GM19468 (cell line): ENCODE data around the gene CPEB2.

ENCODE experiments used
- ATAC-seq: cut with Tn5 transposase; IDR thresholded peaks from one replicate; pipeline ENCODE4 v1.9.1; 2021; ENCODE audit warnings: mild to moderate bottlenecking, moderate library complexity, moderate number of reproducible peaks; ENCODE audit not compliant: unreplicated experiment; ENCODE audit errors: extremely low read depth

Gene CPEB2

GRCh38 chr4:15007201-15007600, 4.9 kb downstream of the CPEB2 start:
- ATAC-seq, result no peak

DNA sequence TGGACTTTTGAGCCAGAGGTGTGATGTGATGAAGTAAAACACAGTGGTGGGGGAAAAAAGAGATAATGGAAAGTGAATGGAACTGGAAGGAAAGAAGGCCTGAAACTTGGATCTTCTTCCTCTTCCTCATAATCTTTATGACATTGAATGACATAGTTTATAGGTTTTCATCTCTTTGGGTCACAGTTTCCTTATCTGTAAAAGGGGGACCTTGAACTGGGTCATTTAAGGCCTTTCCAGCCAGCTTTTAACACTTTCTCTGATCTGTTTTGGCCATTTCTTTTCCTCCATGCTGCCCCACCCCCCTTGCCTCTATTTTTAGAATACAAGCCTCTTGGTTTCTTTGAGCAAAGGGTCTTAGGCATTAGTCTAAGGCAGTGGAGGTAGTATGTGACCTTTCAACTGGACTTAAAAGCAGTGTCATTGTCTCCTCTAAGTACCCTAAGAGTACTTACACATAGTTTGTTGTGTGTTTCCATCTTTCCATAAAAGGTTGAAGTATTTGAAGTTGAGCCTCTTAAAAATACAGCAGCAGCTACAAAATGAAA, 7.8 kb downstream of the CPEB2 start:
- no peak for ATAC-seq

DNA sequence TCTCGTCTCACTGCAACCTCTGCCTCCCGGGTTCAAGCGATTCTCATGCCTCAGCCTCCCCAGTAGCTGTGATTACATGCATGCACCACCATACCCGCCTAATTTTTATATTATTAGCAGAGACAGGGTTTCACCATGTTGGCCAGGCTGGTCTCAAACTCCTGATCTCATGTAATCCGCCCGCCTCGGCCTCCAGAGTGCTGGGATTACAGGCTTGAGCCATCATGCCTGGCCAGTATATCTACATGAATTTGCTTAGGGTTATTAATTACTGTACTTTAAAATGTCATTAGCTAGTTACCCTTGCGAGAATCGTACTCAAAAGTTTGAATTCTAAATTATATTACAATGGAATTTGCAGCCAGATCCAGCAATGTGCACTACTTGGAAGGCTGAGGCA, 8.9 kb downstream of the CPEB2 start:
- ATAC-seq, result no peak

DNA sequence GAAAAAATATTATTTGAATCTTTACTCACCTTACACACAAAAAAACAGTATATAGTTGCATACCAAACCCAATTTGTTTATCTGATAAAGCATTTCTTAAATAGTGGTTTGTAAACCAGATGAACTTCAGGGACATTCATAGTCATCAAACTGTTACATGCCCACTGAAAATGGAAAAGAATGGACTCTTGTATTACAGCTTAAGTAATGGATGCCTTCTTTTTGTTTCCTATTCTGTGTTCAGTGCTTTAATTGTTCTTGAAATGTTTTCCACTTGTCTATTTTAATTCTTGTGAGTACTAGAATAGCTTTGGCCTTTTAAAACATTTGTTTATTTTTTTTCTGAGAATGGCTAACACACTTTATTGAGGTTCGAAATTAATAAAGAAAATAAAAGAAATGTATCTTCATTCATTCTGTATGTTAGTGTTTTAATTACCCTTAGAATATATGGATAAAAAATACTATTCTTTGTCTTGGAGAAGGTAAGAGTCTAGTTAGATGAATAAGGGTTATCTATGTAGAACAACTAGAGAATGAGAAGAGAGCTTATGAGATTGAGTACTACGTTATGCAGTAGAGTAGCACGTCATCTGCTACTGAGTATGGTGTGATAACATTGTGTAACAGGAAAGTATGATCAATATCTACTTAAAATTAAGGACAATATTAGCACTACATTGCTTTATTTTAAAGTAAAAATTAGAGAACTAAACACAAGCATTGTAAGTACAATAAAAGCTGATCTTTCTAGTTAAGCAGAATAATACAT, 9.9 kb downstream of the CPEB2 start:
- ATAC-seq, result no peak

DNA sequence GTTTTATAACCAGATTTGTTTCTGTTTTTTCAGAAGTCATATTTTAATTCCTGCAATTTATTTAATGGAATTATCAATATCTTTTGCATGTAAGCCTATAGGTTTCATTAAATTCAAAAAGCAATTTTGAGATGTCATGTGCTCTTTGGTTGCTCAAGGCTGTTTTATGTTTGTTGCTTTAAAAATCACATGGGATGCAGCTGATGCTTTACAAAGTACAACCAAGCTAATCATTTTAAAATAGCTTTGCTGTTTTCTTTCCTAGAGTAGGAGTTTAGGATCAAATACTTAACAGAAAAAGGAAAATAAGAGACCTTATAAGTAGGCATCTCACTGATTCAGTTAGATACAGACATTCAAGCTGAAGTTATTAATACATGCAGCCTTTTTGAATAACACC, 11.3 kb downstream of the CPEB2 start:
- no peak for ATAC-seq

DNA sequence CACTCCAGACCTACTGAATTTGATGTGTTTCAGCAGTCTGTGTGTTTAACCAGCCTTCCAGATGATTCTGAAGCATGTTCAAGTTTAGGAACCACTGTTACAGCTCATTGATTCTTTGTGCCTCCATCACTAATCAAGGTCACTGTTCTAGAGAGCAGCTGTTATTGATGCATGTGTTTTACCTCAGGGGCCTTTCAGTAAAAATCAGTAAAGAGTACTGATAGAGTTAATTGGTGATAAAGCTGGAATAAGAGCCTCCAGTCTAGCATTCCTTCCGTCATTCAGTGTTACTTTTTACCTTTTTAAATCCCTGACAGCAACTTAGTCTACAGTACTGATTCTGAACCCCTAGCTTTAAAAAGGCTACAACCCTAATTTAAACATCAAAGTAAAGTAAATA, 12.9 kb downstream of the CPEB2 start:
- ATAC-seq, result no peak

GRCh38 chr4:15018361-15018760, 16.1 kb downstream of the CPEB2 start:
- no peak for ATAC-seq

DNA sequence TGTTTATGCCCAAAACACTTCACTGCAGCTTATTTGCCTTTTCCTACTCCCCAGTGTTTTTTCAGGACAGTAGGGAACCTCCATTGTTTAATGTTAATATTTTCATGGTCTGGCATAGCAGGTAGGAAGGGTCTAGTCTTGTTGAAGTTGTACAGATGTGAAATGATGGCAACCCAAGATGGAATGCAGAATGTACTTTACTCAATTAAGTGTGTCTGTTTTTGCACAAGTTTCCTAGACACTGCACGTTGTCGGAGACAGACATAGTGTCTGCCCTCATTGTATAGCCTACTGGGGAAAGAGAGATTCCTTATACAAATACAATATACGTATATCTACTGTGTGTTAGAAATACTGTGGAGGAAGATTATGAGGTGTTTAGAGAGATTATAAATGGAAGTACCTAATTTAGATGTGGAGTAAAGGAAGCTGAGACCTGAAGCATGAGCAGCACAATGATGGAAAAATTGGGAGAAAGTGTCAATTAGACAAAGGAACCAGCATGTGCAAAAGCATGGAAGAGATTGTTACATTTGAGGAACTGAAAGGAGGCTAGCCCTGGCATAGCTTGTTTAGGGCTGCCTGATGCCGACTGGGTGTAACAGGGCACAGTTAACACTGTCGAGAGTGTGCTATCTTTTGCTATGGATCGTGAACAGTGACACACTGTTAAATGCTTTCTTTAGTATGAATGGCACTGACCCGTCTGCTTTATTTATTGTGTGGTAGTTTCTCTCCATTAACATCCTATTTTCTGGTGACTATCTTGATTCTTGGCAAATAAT, 18.4 kb downstream of the CPEB2 start:
- no peak for ATAC-seq

- no peak for ATAC-seq
Observed at GRCh38 chr4:15021311-15021710, 19.0 kb downstream of the CPEB2 start.

DNA sequence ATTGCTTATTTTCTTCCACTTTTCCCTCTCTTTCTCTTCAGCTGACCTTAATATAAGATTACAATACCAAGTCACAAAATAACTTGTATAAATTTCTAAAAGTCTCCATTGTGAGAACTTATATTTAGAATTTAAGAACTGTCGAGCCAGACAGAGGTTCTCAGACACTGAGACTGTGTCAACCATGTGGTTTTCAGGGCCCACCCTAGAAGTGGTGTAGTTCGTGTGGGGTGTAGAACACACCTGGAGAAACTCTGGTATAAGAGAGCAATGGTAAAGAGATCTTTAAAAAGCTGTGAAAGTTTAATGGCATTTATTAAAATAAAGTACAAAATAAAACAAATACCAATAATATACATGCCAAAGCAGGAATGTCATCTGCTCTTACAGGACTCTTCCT, 19.7 kb downstream of the CPEB2 start:
- ATAC-seq, result no peak

DNA sequence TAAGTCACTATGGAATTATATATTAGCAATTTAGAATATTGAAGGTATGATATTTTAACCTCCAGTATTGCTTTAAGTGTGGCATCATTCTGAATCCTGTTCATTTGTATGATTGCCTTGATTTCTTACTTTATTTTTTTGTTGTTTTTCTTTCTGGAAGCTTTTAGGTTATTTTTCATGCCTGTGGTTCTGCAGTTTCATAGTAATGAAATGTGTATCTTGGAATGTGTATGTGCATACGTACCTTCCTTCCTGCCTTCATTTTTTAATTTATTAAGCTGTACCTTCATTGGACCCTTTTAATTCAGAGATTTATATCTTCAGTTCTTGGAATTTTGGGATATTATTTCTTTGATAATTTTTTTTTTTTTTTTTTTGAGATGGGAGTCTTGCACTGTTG, 22.1 kb downstream of the CPEB2 start:
- no peak for ATAC-seq

- no peak for ATAC-seq
Observed at GRCh38 chr4:15025693-15026092, 23.4 kb downstream of the CPEB2 start.

DNA sequence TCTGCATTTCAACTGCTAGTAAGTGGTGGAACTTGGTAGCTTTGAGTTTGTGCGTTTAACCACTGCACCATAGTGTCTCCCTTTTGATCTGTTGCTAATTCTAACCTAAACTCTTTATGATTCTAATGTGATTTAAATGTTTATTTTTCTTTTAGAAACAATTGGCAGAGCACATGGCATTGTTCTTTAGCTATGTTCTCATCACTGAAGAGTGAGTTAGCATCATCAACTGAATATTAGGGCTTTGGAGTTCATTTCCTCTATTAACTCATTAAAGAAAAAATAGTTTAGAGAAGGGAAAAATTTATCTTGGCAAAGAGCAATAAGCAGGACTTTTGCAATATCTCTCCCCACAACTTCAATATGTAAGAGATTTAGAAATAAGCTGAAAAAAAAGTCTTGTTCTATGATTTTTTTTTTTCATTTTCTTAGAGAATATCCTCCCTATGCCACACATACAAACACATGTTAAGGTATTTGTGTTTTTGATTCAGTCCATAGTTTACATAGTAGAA, 25.7 kb downstream of the CPEB2 start:
- ATAC-seq, result no peak

DNA sequence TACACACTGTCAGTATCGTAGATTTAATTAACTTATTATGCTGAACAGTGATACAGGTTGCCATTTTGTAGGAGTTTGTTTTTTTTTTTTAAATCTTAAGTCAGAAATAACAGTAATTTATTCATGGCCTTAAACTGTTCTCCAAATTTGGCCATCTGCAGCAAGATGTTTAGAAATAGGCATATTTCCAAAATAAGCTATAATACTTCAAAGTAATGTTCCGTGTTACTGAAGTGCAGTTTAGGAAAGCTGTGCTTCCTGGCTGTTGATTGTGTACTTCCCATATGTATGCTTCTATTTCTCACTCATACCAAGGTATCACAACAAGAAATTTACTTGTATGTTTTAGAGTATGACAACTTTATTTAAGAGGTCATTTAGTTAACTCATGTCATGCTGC, 28.9 kb downstream of the CPEB2 start:
- no peak for ATAC-seq

DNA sequence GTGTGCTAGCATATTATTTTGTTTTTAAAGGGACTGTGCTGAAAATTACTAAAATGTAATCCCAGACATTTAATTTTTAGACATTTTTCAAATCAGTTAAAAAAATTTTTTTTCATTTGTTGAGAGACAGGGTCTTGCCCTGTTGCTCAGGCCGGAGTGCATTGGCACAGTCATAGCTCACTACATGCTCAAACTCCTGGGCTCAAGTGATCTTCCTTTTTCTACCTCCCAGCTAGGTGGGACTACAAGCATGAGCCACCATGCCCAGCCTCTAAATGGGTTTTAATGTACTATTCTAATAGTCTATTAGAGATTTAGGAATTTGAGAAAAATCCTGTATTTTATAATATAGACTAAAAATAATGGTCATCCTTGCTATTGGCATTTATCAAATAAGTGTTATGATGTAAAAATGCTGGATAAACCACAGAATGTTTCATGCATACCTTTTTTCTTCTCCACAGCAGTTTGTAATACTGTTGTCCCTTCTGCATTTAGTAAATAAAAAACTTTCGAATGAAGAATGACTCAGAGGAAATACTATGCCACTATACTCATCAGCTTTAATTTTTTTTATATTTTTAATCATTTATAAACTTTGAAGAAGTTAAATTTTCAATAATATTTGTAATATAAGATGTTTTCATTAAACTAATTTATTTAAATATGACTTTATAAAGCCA, 29.9 kb downstream of the CPEB2 start:
- ATAC-seq, result no peak

DNA sequence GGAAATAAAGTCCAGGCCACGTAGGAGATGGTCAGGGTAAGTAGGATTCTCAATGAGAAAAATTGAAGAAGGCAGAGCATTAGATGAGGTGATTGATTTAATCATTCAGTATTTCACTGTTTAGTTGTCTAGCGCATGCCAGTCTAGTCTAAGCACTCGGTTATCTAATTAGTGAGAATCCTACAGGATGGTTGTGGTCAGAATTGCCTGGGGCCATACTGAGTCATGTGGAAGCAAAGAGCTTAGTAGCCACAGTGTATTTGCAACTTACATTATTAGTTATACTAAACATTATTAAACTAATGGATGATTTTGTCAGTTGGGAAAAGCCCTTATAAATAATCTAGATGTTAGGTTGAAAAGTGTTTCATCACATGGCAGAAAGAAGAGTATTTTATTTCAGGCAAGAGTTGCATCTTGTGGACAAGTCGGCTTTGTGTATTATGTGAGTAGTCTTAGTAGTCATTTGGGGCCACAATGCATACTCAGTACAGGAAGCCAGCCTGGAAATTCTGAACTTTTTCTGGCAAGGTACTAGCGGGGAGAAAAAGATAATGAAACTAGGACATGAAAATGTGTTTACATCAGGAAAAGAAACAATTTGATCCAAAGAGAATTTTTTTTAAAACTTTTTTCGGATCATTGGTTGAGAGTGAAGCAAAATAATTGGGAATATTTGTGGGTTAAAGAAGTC, 31.9 kb downstream of the CPEB2 start:
- ATAC-seq, result no peak

DNA sequence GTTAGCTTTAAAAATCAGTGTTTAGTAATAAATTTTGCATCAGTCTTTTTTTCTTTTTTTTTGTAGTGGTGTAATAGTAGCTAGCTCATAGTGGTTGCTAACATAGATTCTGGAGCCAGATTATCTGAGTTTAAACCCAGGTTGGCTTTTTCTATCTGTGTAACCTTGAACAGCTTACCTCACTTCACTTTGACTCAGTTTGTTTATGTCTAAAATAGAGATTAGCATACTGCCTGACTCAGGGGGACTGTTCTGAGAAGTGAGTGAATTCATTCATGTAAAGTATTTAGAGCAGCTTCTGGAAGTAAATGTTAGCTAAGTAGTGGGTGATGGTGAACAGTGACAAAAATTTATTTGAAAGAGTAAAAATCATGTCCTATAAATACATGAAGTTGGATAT, 32.9 kb downstream of the CPEB2 start:
- no peak for ATAC-seq

DNA sequence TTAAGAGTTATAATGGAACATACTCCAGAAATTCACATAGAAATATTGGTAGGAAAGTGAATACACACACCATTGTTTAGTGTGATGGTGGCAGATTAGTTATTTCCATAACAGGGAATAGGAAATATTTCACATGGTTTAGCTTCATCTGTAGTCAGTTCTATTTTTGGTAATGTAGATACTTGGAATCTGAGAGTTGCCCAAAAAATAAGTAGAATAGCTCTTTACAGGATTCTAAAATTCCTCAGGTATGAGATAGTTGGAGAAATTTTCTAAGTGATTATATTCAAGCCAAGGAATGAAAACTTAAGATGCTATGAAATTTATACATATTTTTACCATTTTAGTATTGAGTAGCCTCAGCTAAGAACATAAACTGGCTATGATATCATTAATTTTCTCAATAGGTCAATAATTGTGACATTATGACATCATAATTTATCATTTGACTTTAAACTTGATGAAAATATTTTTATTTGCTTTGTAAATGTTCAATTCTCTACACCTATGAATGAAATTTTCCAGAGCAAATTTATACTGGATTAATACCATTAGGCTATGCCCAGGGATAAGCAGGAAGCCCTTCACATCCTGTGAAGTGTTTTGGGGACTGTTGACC, 35.8 kb downstream of the CPEB2 start:
- ATAC-seq, result no peak

DNA sequence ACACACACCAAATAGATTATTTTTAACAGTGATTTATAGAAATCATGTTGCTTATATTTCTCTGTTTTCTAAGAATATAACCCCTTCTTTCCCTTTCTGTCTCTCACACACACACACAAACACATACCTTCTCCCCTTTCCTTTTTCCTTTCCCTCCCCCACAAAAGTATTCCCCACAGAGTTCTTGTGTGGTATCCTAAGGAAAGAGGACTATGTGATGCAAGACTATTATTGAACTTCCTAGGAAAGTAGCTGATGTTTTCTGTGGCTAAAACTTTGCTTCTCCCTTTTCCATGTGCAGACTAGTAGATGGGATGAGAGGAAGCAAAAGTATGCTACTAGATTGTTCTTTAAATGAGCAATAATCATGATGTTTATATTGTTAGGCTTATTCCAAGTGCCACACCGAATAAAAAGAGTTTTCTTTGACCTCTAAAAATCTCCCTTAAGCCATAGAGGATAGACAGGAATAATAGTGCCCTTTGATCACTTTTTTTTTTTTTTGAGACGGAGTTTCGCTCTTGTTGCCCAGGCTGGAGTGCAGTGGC, 38.7 kb downstream of the CPEB2 start:
- ATAC-seq, result no peak
